Measurements from ENCODE around the gene RAB35.

Gene RAB35

DNA sequence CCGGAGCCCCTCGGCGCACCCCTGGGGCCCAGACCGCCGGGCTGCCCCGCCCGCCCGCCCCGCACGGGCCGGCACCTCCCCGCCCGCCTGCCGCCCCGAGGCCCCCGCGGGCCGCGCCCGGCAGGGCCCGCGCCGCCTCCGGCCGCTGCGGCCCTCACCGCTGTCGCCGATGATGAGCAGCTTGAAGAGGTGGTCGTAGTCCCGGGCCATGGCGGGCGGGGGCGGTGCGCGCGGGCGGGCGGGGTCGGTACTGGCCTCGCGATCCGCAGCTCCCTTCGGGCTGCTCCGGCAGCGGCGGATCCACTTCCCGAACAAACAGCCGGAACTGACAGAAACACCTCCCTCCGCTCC is at the start of gene RAB35:
Gene RAB35, minus strand, starts transcription at position 313 of the 351 bp plus-strand sequence. Its CDS starts 103 bp downstream, at position 210.
- in situ Hi-C loops (cut with HindIII; ENCODE audit: low sequenced_read_pairs), result loop anchor here (10.0 kb wide), 1 partner anchor 72 kb away; no protein-coding TSS in a partner anchor

- in situ Hi-C loops (cut with HindIII; ENCODE audit: low sequenced_read_pairs), result loop anchor here (5.0 kb wide), 1 partner anchor 53 kb away; no protein-coding TSS in a partner anchor
These were observed 47.7 kb upstream of the RAB35 start for GRCh38 chr12:120164293-120164692.

GRCh38 chr12:120162763-120163162 is 46.2 kb upstream of the RAB35 start:
- in situ Hi-C loops (cut with HindIII; ENCODE audit: low sequenced_read_pairs), result loop anchor here (5.0 kb wide), 1 partner anchor 55 kb away; no protein-coding TSS in a partner anchor

GRCh38 chr12:120161852-120162251 is 45.3 kb upstream of the RAB35 start:
- in situ Hi-C loops (cut with HindIII; ENCODE audit: low sequenced_read_pairs), result loop anchor here (5.0 kb wide), 1 partner anchor 55 kb away; no protein-coding TSS in a partner anchor

- in situ Hi-C loops (cut with HindIII; ENCODE audit: low sequenced_read_pairs), result loop anchor here (5.0 kb wide), 1 partner anchor 58 kb away; no protein-coding TSS in a partner anchor
These were observed 43.1 kb upstream of the RAB35 start for GRCh38 chr12:120159509-120160237.

- in situ Hi-C loops (cut with HindIII; ENCODE audit: low sequenced_read_pairs), result no loop called here
These were observed 41.8 kb upstream of the RAB35 start for GRCh38 chr12:120158351-120158750.

GRCh38 chr12:120157678-120158077 is 41.1 kb upstream of the RAB35 start:
- in situ Hi-C loops (cut with HindIII; ENCODE audit: low sequenced_read_pairs), result no loop called here

GRCh38 chr12:120156315-120157259 is 40.0 kb upstream of the RAB35 start:
- in situ Hi-C loops (cut with HindIII; ENCODE audit: low sequenced_read_pairs), result no loop called here

- in situ Hi-C loops (cut with HindIII; ENCODE audit: low sequenced_read_pairs), result no loop called here
These were observed 38.5 kb upstream of the RAB35 start for GRCh38 chr12:120155072-120155471.

GRCh38 chr12:120150919-120151525 is 34.5 kb upstream of the RAB35 start:
- in situ Hi-C loops (cut with HindIII; ENCODE audit: low sequenced_read_pairs), result no loop called here

- in situ Hi-C loops (cut with HindIII; ENCODE audit: low sequenced_read_pairs), result no loop called here
These were observed 31.5 kb upstream of the RAB35 start for GRCh38 chr12:120148011-120148410.

- in situ Hi-C loops (cut with HindIII; ENCODE audit: low sequenced_read_pairs), result no loop called here
These were observed 28.6 kb upstream of the RAB35 start for GRCh38 chr12:120145164-120145563.

- in situ Hi-C loops (cut with HindIII; ENCODE audit: low sequenced_read_pairs), result no loop called here
These were observed 27.7 kb upstream of the RAB35 start for GRCh38 chr12:120144215-120144614.

DNA sequence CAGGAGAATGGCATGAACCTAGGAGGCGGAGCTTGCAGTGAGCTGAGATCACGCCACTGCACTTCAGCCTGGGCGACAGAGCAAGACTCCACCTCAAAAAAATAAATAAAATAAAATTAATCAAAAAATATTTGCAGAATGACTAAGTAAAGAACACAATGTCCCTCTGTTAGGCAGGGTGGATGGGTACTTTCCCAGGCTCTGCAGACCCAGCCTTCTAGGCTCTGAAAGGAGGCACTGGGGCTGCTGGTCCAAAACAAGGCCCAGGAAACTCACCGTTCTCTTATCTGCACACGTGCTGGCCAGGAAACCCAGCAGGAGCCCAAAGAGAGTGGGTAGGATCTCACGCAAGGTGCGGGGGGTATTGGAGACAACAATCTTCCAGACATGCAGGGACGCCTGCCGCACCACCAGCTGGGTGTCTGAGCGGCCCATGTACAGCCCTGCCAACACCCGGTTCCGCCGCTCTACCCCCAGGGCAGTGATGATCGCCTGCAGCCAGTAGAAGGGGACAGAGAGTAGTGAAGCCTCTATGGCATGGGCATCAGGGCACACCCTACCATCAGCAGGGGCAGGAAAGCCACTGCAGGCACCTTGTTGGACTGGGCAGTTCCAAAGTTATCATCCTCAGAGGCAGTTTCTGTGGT is 25.8 kb upstream of the RAB35 start:
- in situ Hi-C loops (cut with HindIII; ENCODE audit: low sequenced_read_pairs), result no loop called here

GRCh38 chr12:120141336-120141735 is 24.8 kb upstream of the RAB35 start:
- in situ Hi-C loops (cut with HindIII; ENCODE audit: low sequenced_read_pairs), result no loop called here

DNA sequence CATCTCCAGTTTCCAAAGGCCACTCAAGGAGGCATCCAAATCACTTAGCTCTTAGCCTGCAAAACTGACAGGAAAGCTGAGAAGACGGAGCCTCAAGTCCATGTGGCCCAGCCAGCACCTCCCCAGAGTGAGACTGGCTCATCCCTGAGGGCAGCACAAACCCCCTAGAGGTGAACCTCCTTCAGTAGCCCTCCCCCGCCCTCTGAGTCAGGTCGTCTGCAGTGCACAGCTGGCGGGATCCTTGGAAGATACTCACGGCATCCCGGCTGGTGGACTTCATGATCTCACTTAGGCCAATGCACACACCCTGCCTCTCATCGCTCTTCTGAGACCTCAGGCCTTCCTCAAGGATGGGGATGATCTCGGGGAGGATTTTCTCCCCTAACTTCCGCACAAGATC is 24.1 kb upstream of the RAB35 start:
- in situ Hi-C loops (cut with HindIII; ENCODE audit: low sequenced_read_pairs), result no loop called here

DNA sequence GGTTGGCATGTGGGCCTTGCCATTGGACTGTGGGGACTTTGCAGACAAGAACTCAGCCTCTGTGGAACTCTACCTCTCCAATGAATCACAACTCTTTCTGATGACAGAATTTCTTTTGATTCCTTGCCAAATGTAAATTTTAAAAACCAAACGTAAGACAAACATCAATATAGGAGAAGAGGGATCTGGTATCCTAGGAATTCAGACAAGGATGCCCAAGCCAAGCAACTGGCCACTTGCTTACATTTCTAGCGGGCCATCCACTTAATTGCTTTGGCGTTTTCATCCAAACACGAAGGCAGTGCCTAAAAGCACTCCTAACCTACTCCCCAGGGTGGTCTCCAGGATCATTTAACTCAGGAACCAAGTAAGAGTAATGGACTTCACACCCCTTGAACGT is 23.4 kb upstream of the RAB35 start:
- in situ Hi-C loops (cut with HindIII; ENCODE audit: low sequenced_read_pairs), result no loop called here

DNA sequence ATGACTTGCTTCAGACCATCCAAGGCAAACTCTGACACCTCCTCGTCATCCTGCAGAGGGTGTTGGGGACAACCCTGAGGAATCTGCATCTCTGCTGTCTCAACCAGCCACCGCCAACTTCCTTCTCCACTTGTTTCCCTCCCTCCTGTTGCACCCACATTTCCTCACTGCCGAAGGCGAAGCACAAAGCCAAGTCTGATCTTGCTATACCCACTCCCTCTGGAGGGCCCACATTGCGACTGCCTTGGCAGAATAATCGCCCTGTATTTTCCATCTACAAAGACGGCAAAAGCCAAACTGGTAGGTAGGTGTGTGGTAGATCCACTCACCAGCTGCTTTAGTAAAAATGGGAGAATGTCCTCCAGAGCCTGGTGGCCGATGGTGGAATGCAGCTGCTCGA is 21.8 kb upstream of the RAB35 start:
- in situ Hi-C loops (cut with HindIII; ENCODE audit: low sequenced_read_pairs), result no loop called here

GRCh38 chr12:120137833-120138232 is 21.3 kb upstream of the RAB35 start:
- in situ Hi-C loops (cut with HindIII; ENCODE audit: low sequenced_read_pairs), result no loop called here

DNA sequence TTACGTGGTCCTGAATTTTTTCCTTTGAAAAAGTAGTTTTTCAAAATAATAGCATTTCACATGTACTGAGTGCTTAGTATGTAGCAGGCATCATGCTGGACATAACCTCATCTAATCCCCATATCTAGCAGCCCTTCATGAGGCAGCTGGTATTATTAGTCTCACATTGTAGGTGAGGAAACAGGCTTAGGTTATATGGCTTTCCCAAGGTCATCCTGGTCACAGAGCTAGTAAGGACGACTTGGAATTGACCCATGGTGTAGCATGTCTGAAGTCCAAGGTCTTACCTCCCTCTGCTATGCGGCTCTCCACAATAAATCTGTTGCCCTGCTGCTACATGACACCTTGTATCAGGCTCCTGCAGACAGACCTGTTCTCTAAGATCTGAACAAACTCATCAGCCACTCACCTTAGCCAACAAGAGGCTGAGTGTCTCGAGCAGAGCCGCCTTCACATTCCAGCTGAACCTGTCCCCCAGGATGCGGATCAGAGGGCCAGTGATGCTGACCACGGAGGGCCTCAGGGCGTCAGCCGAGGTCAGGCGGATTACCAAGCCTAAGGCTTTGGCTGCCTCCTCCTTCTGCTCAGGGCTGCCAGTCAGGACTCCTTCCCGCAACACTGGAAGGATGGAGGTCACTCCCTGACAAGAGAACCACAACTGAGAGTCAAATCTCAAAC is 19.7 kb upstream of the RAB35 start:
- in situ Hi-C loops (cut with HindIII; ENCODE audit: low sequenced_read_pairs), result no loop called here

All from endothelial cell of hepatic sinusoid (primary cell).